Epithelial cell of esophagus (primary cell): ENCODE results near the gene NRXN2.
A peak's percentile ranks its signal among the peaks of the same experiment; 100 is the strongest.

Experiments
- DNase-seq: peaks from one replicate; pipeline ENCODE4 v3.0.0; 2010; ENCODE audit warnings: low read depth
- H3K4me3 ChIP-seq: 2 replicates; pipeline ENCODE4 v1.5.1; 2011; ENCODE audit warnings: mild to moderate bottlenecking, low read length, control low read depth
- TF ChIP-seq, protein P1 (sequence below): IDR thresholded peaks from 2 replicates; pipeline ENCODE4 v1.5.1; 2011; ENCODE audit warnings: low read depth, mild to moderate bottlenecking, low read length, control low read depth, inconsistent platforms; ENCODE audit not compliant: insufficient read depth; ENCODE audit errors: missing control alignments

Gene NRXN2

DNA sequence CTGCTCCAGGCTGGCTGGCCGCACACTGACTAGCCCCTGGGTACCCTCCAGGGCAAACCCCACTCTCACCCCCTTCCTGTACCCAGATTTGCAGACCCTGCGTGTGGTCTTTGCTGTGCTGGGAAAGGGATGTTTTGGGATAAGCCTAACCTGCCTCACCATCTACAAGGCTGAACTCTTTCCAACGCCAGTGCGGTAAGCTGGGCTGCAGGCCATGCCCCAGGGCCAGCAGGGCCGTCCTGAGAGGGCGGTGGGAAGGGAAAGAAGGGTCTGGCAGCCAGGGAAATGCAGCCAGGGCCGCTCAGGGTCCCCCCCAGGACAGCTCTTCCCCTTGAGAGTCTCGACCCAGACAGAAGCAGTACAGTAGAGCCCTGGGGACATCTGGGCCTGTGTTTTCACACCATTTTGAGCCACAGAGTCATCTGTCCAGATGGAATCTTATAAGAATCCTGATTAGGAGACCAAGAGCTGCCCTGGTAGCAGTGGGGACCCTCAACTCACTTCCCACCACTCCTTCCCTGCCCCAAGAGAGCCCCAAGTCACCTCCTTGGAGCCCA, 154.3 kb downstream of the NRXN2 start:
- no peak for DNase-seq
- H3K4me3 ChIP-seq = no peak overlapping the region
- TF ChIP-seq, protein P1, sequence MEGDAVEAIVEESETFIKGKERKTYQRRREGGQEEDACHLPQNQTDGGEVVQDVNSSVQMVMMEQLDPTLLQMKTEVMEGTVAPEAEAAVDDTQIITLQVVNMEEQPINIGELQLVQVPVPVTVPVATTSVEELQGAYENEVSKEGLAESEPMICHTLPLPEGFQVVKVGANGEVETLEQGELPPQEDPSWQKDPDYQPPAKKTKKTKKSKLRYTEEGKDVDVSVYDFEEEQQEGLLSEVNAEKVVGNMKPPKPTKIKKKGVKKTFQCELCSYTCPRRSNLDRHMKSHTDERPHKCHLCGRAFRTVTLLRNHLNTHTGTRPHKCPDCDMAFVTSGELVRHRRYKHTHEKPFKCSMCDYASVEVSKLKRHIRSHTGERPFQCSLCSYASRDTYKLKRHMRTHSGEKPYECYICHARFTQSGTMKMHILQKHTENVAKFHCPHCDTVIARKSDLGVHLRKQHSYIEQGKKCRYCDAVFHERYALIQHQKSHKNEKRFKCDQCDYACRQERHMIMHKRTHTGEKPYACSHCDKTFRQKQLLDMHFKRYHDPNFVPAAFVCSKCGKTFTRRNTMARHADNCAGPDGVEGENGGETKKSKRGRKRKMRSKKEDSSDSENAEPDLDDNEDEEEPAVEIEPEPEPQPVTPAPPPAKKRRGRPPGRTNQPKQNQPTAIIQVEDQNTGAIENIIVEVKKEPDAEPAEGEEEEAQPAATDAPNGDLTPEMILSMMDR = no peak

DNA sequence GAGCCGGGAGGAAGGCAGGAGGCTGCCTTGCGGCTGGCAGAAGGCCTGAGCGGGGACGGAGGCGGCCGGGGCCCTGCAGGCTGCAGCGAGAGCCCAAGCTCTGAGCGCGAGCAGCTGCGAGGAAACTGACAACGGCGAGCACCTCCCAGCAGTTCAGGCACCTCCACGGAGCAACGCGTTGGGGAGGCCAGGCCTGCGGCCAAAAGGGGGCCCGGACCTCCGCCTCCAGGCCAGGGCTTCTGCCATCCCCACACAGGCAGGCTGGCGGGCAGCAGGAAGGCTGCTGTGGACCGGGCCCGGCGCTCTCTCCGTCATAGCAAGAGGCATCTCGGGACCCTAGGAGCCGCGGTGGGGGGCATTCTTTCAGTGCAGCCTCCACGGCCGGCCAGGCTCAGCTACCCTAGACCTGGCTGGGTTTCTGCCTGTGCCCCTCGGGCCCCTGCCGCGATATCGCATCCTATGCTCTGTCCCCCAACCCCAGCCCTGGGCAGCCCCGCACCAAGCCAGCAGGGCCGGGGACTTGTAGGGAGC, 154.9 kb downstream of the NRXN2 start:
- no peak for DNase-seq
- H3K4me3 ChIP-seq = no peak overlapping the region
- TF ChIP-seq, protein P1 = no peak

DNA sequence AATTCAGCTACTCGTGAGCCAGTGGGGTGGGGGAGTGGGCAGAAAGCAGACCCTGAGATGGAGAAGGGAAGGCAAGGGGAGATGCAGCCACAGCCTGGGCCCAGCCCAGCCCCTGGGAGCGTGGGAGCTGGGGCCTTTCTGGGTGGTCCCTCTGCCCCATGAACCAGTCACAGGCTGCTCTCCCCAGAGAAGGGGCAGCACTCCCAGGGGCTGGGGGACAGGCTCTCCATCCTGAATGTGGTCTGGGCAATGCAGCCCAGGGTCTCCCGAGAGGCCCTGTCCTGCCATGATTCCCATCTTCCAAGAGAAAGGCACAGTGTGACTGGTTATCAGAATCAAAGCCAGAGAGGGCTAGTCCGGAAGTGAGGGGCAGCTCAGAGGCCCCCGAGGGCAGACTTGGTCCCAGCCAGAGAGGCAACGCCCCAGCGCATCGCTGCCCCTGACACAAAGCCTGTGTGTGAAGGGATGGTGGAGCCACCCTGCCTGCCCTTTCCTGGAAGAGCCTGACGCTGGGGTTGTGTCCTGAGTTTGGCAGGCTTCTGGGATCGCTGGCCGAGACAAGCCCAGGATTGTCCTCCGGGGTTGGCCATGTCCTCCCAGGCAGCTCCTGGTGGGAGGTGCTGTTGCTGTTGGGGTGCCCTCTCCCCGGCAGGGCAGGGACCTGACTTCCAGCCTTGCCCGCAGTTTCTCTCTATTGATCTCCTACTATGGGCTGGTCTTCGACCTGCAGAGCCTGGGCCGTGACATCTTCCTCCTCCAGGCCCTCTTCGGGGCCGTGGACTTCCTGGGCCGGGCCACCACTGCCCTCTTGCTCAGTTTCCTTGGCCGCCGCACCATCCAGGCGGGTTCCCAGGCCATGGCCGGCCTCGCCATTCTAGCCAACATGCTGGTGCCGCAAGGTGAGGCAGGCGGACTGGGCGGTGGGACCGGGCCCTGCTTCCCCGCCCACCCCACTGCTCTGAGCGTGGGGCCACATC, 155.8 kb downstream of the NRXN2 start:
- H3K4me3 ChIP-seq = no peak overlapping the region
- DNase-seq = no peak
- TF ChIP-seq, protein P1 = no peak

DNA sequence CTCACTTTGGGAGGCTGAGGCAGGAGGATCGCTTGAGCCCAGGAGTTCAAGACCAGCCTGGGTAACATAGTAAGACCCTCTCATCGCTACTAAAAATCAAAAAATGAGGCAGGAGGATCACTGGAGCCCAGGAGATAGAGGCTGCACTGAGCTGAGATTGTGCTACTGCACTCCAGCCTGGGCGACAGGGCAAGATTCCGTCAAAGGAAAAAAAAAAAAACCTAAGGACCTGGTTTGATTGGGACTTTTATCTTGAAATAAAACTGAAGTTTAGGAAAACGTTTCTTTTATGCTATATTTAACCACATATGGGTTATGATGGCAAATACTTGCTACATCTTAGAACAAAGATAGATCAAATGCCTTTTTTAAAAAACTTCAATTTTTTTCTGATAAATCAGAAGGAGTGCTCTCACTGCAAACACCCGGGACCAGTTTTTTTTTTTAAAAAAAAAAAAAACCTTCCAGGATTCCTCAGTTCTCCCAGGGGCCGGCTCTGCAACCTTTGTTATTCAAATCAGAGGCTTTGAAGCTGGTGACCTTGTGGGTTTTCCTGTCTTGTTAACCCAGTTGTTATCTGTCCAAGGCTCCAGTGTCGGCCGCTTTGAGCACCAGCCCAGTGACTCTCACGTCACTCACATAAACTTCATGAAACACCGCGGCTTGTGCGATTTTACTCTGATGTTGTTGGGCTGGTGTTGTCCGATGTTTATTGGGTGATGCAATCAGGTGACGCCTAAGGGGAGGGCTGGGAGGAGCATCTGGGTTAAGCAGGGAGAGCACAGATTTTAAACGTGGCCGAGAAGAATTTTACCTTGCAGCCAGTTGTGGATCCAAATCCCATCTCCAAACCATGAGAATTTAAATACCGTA, 156.7 kb downstream of the NRXN2 start:
- H3K4me3 ChIP-seq = peak overlapping the region; percentile 19
- TF ChIP-seq, protein P1 = no peak
- peak; percentile 92 for DNase-seq

DNA sequence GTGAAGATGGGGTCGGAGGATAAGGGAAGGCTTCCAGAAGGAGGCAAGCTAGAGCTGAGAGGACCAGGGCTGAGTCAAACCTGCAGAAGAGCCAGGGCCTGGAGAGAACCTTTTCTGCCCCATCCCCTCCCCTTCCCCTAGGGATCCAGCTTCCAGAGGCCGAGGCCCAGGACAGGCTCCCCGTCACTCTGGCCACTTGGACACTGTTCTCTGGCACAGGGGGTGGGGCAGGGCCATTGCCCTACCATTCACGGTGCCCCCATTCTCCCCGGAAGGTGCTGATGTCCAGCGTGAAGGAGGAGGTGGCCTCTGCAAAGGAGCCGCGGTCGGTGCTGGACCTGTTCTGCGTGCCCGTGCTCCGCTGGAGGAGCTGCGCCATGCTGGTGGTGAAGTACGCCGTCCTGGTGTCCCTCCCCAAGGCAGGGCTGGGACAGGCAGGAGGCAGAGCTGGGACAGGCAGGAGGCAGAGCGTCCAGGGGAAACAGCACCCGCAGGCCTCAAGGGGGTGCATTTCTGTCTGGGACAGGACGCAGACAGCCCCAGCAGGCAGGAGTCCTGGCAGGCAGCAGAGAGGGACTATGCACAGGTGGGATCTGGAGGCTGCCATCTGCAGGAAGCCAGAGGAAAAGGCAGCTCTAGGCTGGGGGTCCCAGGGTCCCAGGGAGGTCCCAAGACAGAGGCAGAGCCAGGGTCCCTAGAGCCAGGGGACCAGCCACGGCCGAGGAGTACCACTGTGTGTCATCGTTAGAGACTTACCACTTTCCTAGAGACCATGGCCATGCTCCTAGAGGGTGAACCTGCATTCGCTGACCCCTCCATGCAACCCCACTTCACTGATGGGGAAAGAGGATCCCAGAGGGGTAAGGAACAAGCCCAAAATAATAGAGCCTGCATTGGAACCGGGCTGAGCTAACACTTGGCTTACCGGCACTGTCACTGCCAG, 157.8 kb downstream of the NRXN2 start:
- H3K4me3 ChIP-seq = no peak overlapping the region
- TF ChIP-seq, protein P1 = no peak
- no peak for DNase-seq

DNA sequence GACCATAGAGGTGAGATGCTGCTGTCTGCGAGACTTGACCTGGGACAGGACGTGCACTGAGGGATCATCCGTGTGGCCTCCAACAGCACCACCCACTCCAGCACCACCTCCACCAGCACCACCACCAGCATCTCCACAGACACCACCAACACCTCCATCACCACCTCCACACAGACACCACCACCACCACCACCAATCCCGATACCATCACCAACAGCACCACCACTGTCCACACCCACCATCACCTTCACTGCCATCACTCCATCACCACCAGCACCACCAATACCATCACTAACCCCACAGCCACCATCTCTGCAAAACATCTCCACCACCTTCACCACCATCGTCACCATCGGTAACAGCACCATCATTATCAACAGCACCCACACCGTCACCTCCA, 158.6 kb downstream of the NRXN2 start:
- H3K4me3 ChIP-seq = no peak overlapping the region
- no peak for DNase-seq
- TF ChIP-seq, protein P1 = no peak
